CD4-positive, alpha-beta T cell (primary cell): Measurements from ENCODE around the gene LRIT2. TPM values are rescaled to one million over a fixed set of nuclear protein-coding genes. Genes with fewer than 3 reads are reported as not detected.

Source experiments
- ATAC-seq: fragments of 200-7000 bp; cut with Tn5 transposase; one replicate; pipeline ENCODE4 v1.10.0; 2022; ENCODE audit warnings: mild to moderate bottlenecking; ENCODE audit not compliant: poor library complexity
- CTCF ChIA-PET: fragments of 350-600 bp; sonication (Branson Sonifier 250); formaldehyde crosslinking; loops from one replicate; lab custom pipeline; 2021; ENCODE audit warnings: antibody characterized with exemption, inconsistent platforms; lab: Charles Lee
- POLR2A ChIA-PET: fragments of 350-600 bp; sonication (Branson Sonifier 250); formaldehyde crosslinking; loops from one replicate; lab custom pipeline; 2021; ENCODE audit warnings: antibody characterized with exemption, inconsistent platforms; lab: Charles Lee
- DNase-seq, 14 experiments: peaks; one replicate each; pipeline ENCODE4 v3.0.0-alpha.2; 2013 to 2020; ENCODE audit warnings: mixed read lengths in 2 of 14
- H3K27ac ChIP-seq, 2 donors: one replicate each; pipeline versions ENCODE4 v1.5.1 to v1.7.0; 2013; ENCODE audit warnings: low read length in 2 of 2, low read depth in 1 of 2, mild to moderate bottlenecking in 1 of 2
- H3K27me3 ChIP-seq, 2 experiments: 1 replicate in 1 of 2; 2 replicates in 1 of 2; pipeline versions ENCODE4 v1.6.1 to v1.7.0; 2013; ENCODE audit warnings: low read length in 2 of 2, control low read depth in 1 of 2, mild to moderate bottlenecking in 1 of 2, moderate library complexity in 1 of 2; ENCODE audit not compliant: insufficient read depth in 2 of 2, control insufficient read depth in 1 of 2
- H3K36me3 ChIP-seq: one replicate; pipeline ENCODE4 v1.6.1; 2013; ENCODE audit warnings: low read length, control low read depth; ENCODE audit not compliant: insufficient read depth
- H3K4me1 ChIP-seq: one replicate; pipeline ENCODE4 v1.6.1; 2013; ENCODE audit warnings: low read length, control low read depth; ENCODE audit not compliant: insufficient read depth
- H3K4me3 ChIP-seq: one replicate; pipeline ENCODE4 v1.5.1; 2013; ENCODE audit warnings: mild to moderate bottlenecking, low read length, moderate library complexity
- H3K9me3 ChIP-seq, 2 experiments: 1 replicate in 1 of 2; 2 replicates in 1 of 2; pipeline versions ENCODE4 v1.6.1 to v1.7.0; 2013; ENCODE audit warnings: low read length in 2 of 2, mild to moderate bottlenecking in 2 of 2, control low read depth in 1 of 2, moderate library complexity in 1 of 2; ENCODE audit not compliant: control insufficient read depth in 1 of 2, insufficient read depth in 1 of 2
- H3K27ac Mint-ChIP-seq: one replicate; pipeline ENCODE4 v1.8.0; 2020; ENCODE audit warnings: mixed read lengths
- H3K27me3 Mint-ChIP-seq: one replicate; pipeline ENCODE4 v1.8.0; 2021; ENCODE audit warnings: mixed read lengths
- H3K36me3 Mint-ChIP-seq: one replicate; pipeline ENCODE4 v1.8.0; 2021; ENCODE audit warnings: low read depth, mixed read lengths
- H3K4me1 Mint-ChIP-seq: one replicate; pipeline ENCODE4 v1.8.0; 2021; ENCODE audit warnings: low read depth, mixed read lengths
- H3K4me3 Mint-ChIP-seq: one replicate; pipeline ENCODE4 v1.8.0; 2020; ENCODE audit warnings: mild to moderate bottlenecking, mixed read lengths
- H3K9me3 Mint-ChIP-seq: one replicate; pipeline ENCODE4 v1.8.0; 2020; ENCODE audit warnings: mixed read lengths
- CTCF ChIP-seq: fragments of 200-600 bp; IDR thresholded peaks from one replicate; pipeline ENCODE4 v1.8.0; 2022; ENCODE audit warnings: antibody characterized with exemption, mild to moderate bottlenecking
- intact Hi-C, 2 experiments: fragments of 100-400 bp; cut with DNase I in 1 of 2; cut with micrococcal nuclease in 1 of 2; formaldehyde crosslinking; loops; one replicate each; pipeline versions ENCODE4 v1.15.1 to v1.9.0; 2023 to 2025; cut with DNase I, micrococcal nuclease
- total RNA-seq, 174 experiments: library from RNA in 2 of 174; stranded (reverse) in 2 of 174; gene quantifications; one replicate each; pipeline ENCODE4 v1.2.3 and lab custom pipeline; 2021 to 2026

LRIT2 gene
- total RNA-seq, 2 experiments from 2014 or later = not detected

- no peak for DNase-seq
- Histone ChIP-seq H3K4me1 (no peaks in the 10 kb centered on the region), H3K36me3 (no peaks in the 10 kb centered on the region), H3K27me3 (peaks cover 8 to 9% of the 10 kb centered on the region in 2 experiments), H3K27ac (no peak overlapping the region), H3K9me3 (peaks cover 0 to 10% of the 10 kb centered on the region in 2 experiments), H3K4me3 (no peak overlapping the region)
- intact Hi-C loops = no loop called here
- H3K4me3 Mint-ChIP-seq = no peak overlapping the region
- TF ChIP-seq CTCF = no peak
- POLR2A ChIA-PET = no interaction called here
- no peaks in the 10 kb centered on the region for H3K4me1 Mint-ChIP-seq
- no peak for ATAC-seq
- CTCF ChIA-PET = no interaction called here
- H3K9me3 Mint-ChIP-seq = no peaks in the 10 kb centered on the region
- H3K27ac Mint-ChIP-seq = no peak overlapping the region
- H3K27me3 Mint-ChIP-seq = peaks cover 49% of the 10 kb centered on the region
- H3K36me3 Mint-ChIP-seq = no peaks in the 10 kb centered on the region
Measured at GRCh38 chr10:84221916-84222315, 3.4 kb downstream of the LRIT2 start.

GRCh38 chr10:84217746-84218145 lies 7.6 kb downstream of the LRIT2 start:
- H3K27ac ChIP-seq = no peak overlapping the region
- H3K4me1 ChIP-seq = no peaks in the 10 kb centered on the region
- ATAC-seq (no peak), DNase-seq (no peak)
- Mint-ChIP-seq H3K36me3 (no peaks in the 10 kb centered on the region), H3K27ac (no peak overlapping the region), H3K4me1 (no peaks in the 10 kb centered on the region), H3K9me3 (no peaks in the 10 kb centered on the region), H3K4me3 (no peak overlapping the region), H3K27me3 (peaks cover 22% of the 10 kb centered on the region)
- POLR2A ChIA-PET = no interaction called here
- no peaks in the 10 kb centered on the region for H3K36me3 ChIP-seq
- no peak overlapping the region for H3K4me3 ChIP-seq
- H3K27me3 ChIP-seq = peaks cover 0 to 3% of the 10 kb centered on the region in 2 experiments
- intact Hi-C loops = no loop called here
- no peak for TF ChIP-seq CTCF
- CTCF ChIA-PET = no interaction called here
- peaks cover 0 to 3% of the 10 kb centered on the region in 2 experiments for H3K9me3 ChIP-seq

GRCh38 chr10:84216834-84217233 lies 8.5 kb downstream of the LRIT2 start:
- DNase-seq = no peak
- peaks cover 0 to under 1% of the 10 kb centered on the region in 2 experiments for H3K9me3 ChIP-seq
- H3K27ac Mint-ChIP-seq = no peak overlapping the region
- H3K36me3 ChIP-seq = no peaks in the 10 kb centered on the region
- ATAC-seq = no peak
- POLR2A ChIA-PET = no interaction called here
- H3K27me3 Mint-ChIP-seq = peaks cover 15% of the 10 kb centered on the region
- H3K36me3 Mint-ChIP-seq = no peaks in the 10 kb centered on the region
- H3K4me1 ChIP-seq = no peaks in the 10 kb centered on the region
- CTCF ChIA-PET = no interaction called here
- H3K27ac ChIP-seq = no peak overlapping the region
- intact Hi-C loops = no loop called here
- H3K4me1 Mint-ChIP-seq = no peaks in the 10 kb centered on the region
- H3K4me3 ChIP-seq = no peak overlapping the region
- H3K27me3 ChIP-seq = peaks cover 0 to 3% of the 10 kb centered on the region in 2 experiments
- H3K4me3 Mint-ChIP-seq = no peak overlapping the region
- H3K9me3 Mint-ChIP-seq = no peaks in the 10 kb centered on the region
- no peak for TF ChIP-seq CTCF
